WTC11 (cell line): ENCODE results near the gene MED10. TPM values are rescaled to one million over a fixed set of nuclear protein-coding genes. Genes with fewer than 3 reads are reported as not detected.

Experiments used
- ATAC-seq: fragments of 200-7000 bp; cut with Tn5 transposase; 2 replicates; pipeline ENCODE4 v1.10.0; 2021; ENCODE audit warnings: mild to moderate bottlenecking, moderate library complexity
- CTCF ChIA-PET: fragments of 300-600 bp; sonication (Branson Sonifier 250); formaldehyde crosslinking; loops from one replicate; lab custom pipeline; 2021; ENCODE audit warnings: antibody characterized with exemption; lab: Charles Lee
- POLR2A ChIA-PET: fragments of 350-600 bp; sonication (Branson Sonifier 250); formaldehyde crosslinking; loops from one replicate; lab custom pipeline; 2021; ENCODE audit warnings: antibody characterized with exemption; lab: Charles Lee
- DNase-seq: peaks from one replicate; pipeline ENCODE4 v3.0.0; 2021; ENCODE audit warnings: low spot score
- H3K27ac Mint-ChIP-seq: 2 replicates; pipeline ENCODE4 v1.8.0; 2021; ENCODE audit warnings: mixed read lengths
- H3K27me3 Mint-ChIP-seq: 2 replicates; pipeline ENCODE4 v1.8.0; 2021; ENCODE audit warnings: low read depth, mild to moderate bottlenecking, moderate library complexity, mixed read lengths
- H3K36me3 Mint-ChIP-seq: 2 replicates; pipeline ENCODE4 v1.8.0; 2021; ENCODE audit warnings: mixed read lengths
- H3K4me1 Mint-ChIP-seq: 2 replicates; pipeline ENCODE4 v1.8.0; 2022; ENCODE audit warnings: mixed read lengths
- H3K4me3 Mint-ChIP-seq: 2 replicates; pipeline ENCODE4 v1.8.0; 2021; ENCODE audit warnings: mild to moderate bottlenecking, moderate library complexity, mixed read lengths
- H3K9me3 Mint-ChIP-seq: 2 replicates; pipeline ENCODE4 v1.8.0; 2021; ENCODE audit warnings: mixed read lengths
- E2F1 ChIP-seq: sonication (generic); formaldehyde crosslinking; IDR thresholded peaks from 2 replicates; pipeline ENCODE4 v1.8.0; 2022; ENCODE audit warnings: mild to moderate bottlenecking, missing genetic modification reagents
- E2F5 ChIP-seq: sonication (generic); formaldehyde crosslinking; IDR thresholded peaks from 2 replicates; pipeline ENCODE4 v1.8.1; 2022; ENCODE audit warnings: mild to moderate bottlenecking, moderate library complexity, missing genetic modification reagents
- ELF4 ChIP-seq: sonication (generic); formaldehyde crosslinking; IDR thresholded peaks from 2 replicates; pipeline ENCODE4 v1.8.1; 2022; ENCODE audit warnings: low read depth, mild to moderate bottlenecking, moderate library complexity, missing genetic modification reagents
- ETV6 ChIP-seq: sonication (generic); formaldehyde crosslinking; IDR thresholded peaks from 2 replicates; pipeline ENCODE4 v1.8.1; 2022; ENCODE audit warnings: mild to moderate bottlenecking, missing genetic modification reagents
- FOXJ3 ChIP-seq: sonication (generic); formaldehyde crosslinking; IDR thresholded peaks from 2 replicates; pipeline ENCODE4 v1.9.0; 2021; ENCODE audit warnings: missing genetic modification reagents, mild to moderate bottlenecking, borderline replicate concordance
- FOXP4 ChIP-seq: sonication (generic); formaldehyde crosslinking; IDR thresholded peaks from 2 replicates; pipeline ENCODE4 v1.8.0; 2022; ENCODE audit warnings: mild to moderate bottlenecking, missing genetic modification reagents
- HMGA2 ChIP-seq: fragments of 250-450 bp; sonication (Bioruptor Pico); IDR thresholded peaks from 2 replicates; pipeline ENCODE4 v1.4.0; 2021; ENCODE audit warnings: mild to moderate bottlenecking, moderate library complexity
- IRF1 ChIP-seq: sonication (generic); formaldehyde crosslinking; IDR thresholded peaks from 2 replicates; pipeline ENCODE4 v1.8.0; 2023; ENCODE audit warnings: missing genetic modification reagents
- JUN ChIP-seq: sonication (generic); formaldehyde crosslinking; IDR thresholded peaks from 2 replicates; pipeline ENCODE4 v1.8.0; 2023; ENCODE audit warnings: mild to moderate bottlenecking, missing genetic modification reagents
- MAX ChIP-seq: sonication (generic); formaldehyde crosslinking; IDR thresholded peaks from 2 replicates; pipeline ENCODE4 v1.8.0; 2022; ENCODE audit warnings: mild to moderate bottlenecking, missing genetic modification reagents
- MXD4 ChIP-seq: fragments of 250-450 bp; sonication (Bioruptor Pico); IDR thresholded peaks from 2 replicates; pipeline ENCODE4 v1.8.0; 2021; ENCODE audit warnings: mild to moderate bottlenecking, moderate library complexity, borderline replicate concordance
- NR1H2 ChIP-seq: sonication (generic); formaldehyde crosslinking; IDR thresholded peaks from 2 replicates; pipeline ENCODE4 v1.9.0; 2021; ENCODE audit warnings: mild to moderate bottlenecking, moderate library complexity, missing genetic modification reagents
- NR3C1 ChIP-seq: sonication (generic); formaldehyde crosslinking; conservative IDR thresholded peaks from 2 replicates; pipeline ENCODE4 v1.8.1; 2023; ENCODE audit warnings: low read depth, mild to moderate bottlenecking, missing genetic modification reagents
- USF1 ChIP-seq: sonication (generic); formaldehyde crosslinking; IDR thresholded peaks from 2 replicates; pipeline ENCODE4 v1.8.0; 2022; ENCODE audit warnings: mild to moderate bottlenecking, missing genetic modification reagents
- ZNF219 ChIP-seq: sonication (generic); formaldehyde crosslinking; IDR thresholded peaks from 2 replicates; pipeline ENCODE4 v1.8.0; 2023; ENCODE audit warnings: missing genetic modification reagents, mild to moderate bottlenecking, borderline replicate concordance
- ZNF263 ChIP-seq: sonication (generic); formaldehyde crosslinking; IDR thresholded peaks from 2 replicates; pipeline ENCODE4 v1.8.1; 2022; ENCODE audit warnings: low read depth, mild to moderate bottlenecking, moderate library complexity, missing genetic modification reagents
- ZNF423 ChIP-seq: fragments of 250-450 bp; sonication (Bioruptor Pico); IDR thresholded peaks from 2 replicates; pipeline ENCODE4 v2.1.2; 2022; ENCODE audit warnings: mild to moderate bottlenecking, moderate library complexity
- ZSCAN18 ChIP-seq: fragments of 250-450 bp; sonication (Bioruptor Pico); IDR thresholded peaks from 2 replicates; pipeline ENCODE4 v2.1.2; 2022; ENCODE audit warnings: mild to moderate bottlenecking, moderate library complexity
- total RNA-seq: library from RNA; stranded (reverse); gene quantifications from 3 replicates; pipeline ENCODE4 v1.2.3, GENCODE V29; 2021

MED10 gene
- total RNA-seq, 1 experiment from 2014 or later, result 17.2 TPM

GRCh38 chr5:6418679-6419276, 40.4 kb upstream of the MED10 start:
- Mint-ChIP-seq H3K4me3 (no peak overlapping the region), H3K27me3 (peaks cover 4% of the 10 kb centered on the region), H3K4me1 (no peaks in the 10 kb centered on the region), H3K9me3 (peaks cover 23% of the 10 kb centered on the region), H3K27ac (no peak overlapping the region), H3K36me3 (no peaks in the 10 kb centered on the region)
- no peak for DNase-seq
- ChIA-PET CTCF (interaction anchor here (0.9 kb wide), 1 partner anchor 16 kb away, joined by 3 read pairs; no protein-coding TSS in a partner anchor), POLR2A (no interaction called here)
- TF ChIP-seq NR3C1 (CRISPR knock-in tag), result no peak
- TF ChIP-seq NR1H2 (CRISPR knock-in tag), result no peak
- no peak for TF ChIP-seq E2F1 (CRISPR knock-in tag)
- no peak for TF ChIP-seq MXD4
- TF ChIP-seq ZSCAN18, result no peak
- TF ChIP-seq ELF4, result no peak
- no peak for ATAC-seq

- CTCF ChIA-PET, result interaction anchor here (0.9 kb wide), 1 partner anchor 17 kb away, joined by 3 read pairs; no protein-coding TSS in a partner anchor
- peaks cover 5% of the 10 kb centered on the region for H3K27me3 Mint-ChIP-seq
- ATAC-seq, result no peak
- POLR2A ChIA-PET, result no interaction called here
- no peaks in the 10 kb centered on the region for H3K36me3 Mint-ChIP-seq
- H3K9me3 Mint-ChIP-seq, result peaks cover 23% of the 10 kb centered on the region
- no peak for DNase-seq
- H3K27ac Mint-ChIP-seq, result no peak overlapping the region
- no peak overlapping the region for H3K4me3 Mint-ChIP-seq
- no peaks in the 10 kb centered on the region for H3K4me1 Mint-ChIP-seq
- TF ChIP-seq MAX (CRISPR knock-in tag), result no peak
- TF ChIP-seq JUN (CRISPR knock-in tag), result no peak
- no peak for TF ChIP-seq ZNF263 (CRISPR knock-in tag)
- no peak for TF ChIP-seq ETV6 (CRISPR knock-in tag)
Observed at GRCh38 chr5:6417657-6418056, 39.3 kb upstream of the MED10 start.

GRCh38 chr5:6412811-6413210, 34.5 kb upstream of the MED10 start:
- Mint-ChIP-seq H3K27ac (no peak overlapping the region), H3K4me1 (no peaks in the 10 kb centered on the region), H3K4me3 (no peak overlapping the region), H3K9me3 (peaks cover 24% of the 10 kb centered on the region), H3K27me3 (peaks cover 3% of the 10 kb centered on the region), H3K36me3 (no peaks in the 10 kb centered on the region)
- ChIA-PET CTCF (no interaction called here), POLR2A (no interaction called here)
- TF ChIP-seq FOXJ3 (CRISPR knock-in tag) (no peak), ETV6 (CRISPR knock-in tag) (no peak), IRF1 (CRISPR knock-in tag) (no peak), HMGA2 (no peak), ZNF219 (CRISPR knock-in tag) (no peak), FOXP4 (no peak), E2F5 (CRISPR knock-in tag) (no peak), ZNF423 (CRISPR knock-in tag) (no peak), USF1 (no peak)
- no peak for ATAC-seq
- no peak for DNase-seq
